OCI-LY7 (cell line): ENCODE measurements around the gene TMEM208. TPM values are rescaled to one million over a fixed set of nuclear protein-coding genes. Genes with fewer than 3 reads are reported as not detected.

Experiments used
- BruUV-seq: library from RNA; stranded (reverse); fragments of 400-500 nt; replicated peaks from 2 replicates; lab custom pipeline; 2021; lab: Mats Ljungman, UMichigan
- CTCF ChIA-PET: fragments of 300-600 bp; sonication (Branson Sonifier 250); formaldehyde crosslinking; loops from one replicate; lab custom pipeline; 2022; ENCODE audit warnings: antibody characterized with exemption; ENCODE audit not compliant: unreplicated experiment; lab: Charles Lee
- POLR2A ChIA-PET: fragments of 300-600 bp; sonication (Branson Sonifier 250); formaldehyde crosslinking; loops from one replicate; lab custom pipeline; 2022; ENCODE audit warnings: antibody characterized with exemption; lab: Charles Lee
- DNase-seq: peaks from one replicate; pipeline ENCODE4 v3.0.0-alpha.2; 2015; ENCODE audit warnings: low spot score
- H2AFZ ChIP-seq: fragments of 200-600 bp; sonication (generic), shearing (Covaris generic); 2 replicates; pipeline ENCODE4 v1.6.1; 2014; ENCODE audit warnings: mild to moderate bottlenecking, antibody characterized with exemption, low read length, moderate library complexity
- H3K27ac ChIP-seq: fragments of 200-600 bp; sonication (generic); 2 replicates; pipeline ENCODE4 v1.5.1; 2014; ENCODE audit warnings: mixed run types, low read depth, mild to moderate bottlenecking, moderate library complexity, low read length, inconsistent platforms; ENCODE audit not compliant: poor library complexity, severe bottlenecking
- H3K36me3 ChIP-seq: fragments of 200-600 bp; sonication (generic); 2 replicates; pipeline ENCODE4 v1.6.1; 2014; ENCODE audit warnings: mild to moderate bottlenecking, antibody characterized with exemption, low read length, moderate library complexity, mixed read lengths; ENCODE audit not compliant: insufficient read depth
- H3K4me1 ChIP-seq: fragments of 200-600 bp; sonication (generic); 2 replicates; pipeline ENCODE4 v1.5.1; 2014; ENCODE audit warnings: mild to moderate bottlenecking, low read length; ENCODE audit not compliant: insufficient read depth, poor library complexity, severe bottlenecking
- H3K4me2 ChIP-seq: fragments of 200-600 bp; sonication (generic); 2 replicates; pipeline ENCODE4 v1.6.1; 2014; ENCODE audit warnings: mild to moderate bottlenecking, low read length
- H3K4me3 ChIP-seq: fragments of 200-600 bp; sonication (generic); 2 replicates; pipeline ENCODE4 v1.5.1; 2014; ENCODE audit warnings: mild to moderate bottlenecking, low read depth, low read length; ENCODE audit not compliant: poor library complexity, severe bottlenecking
- H3K79me2 ChIP-seq: fragments of 200-600 bp; sonication (generic); 2 replicates; pipeline ENCODE4 v1.6.1; 2016; ENCODE audit warnings: low read depth, mild to moderate bottlenecking, low read length, moderate library complexity, mixed read lengths; ENCODE audit not compliant: insufficient read depth
- H3K9me2 ChIP-seq: fragments of 200-600 bp; sonication (generic); 2 replicates; pipeline ENCODE4 v1.6.1; 2016; ENCODE audit warnings: mild to moderate bottlenecking, low read length, mixed read lengths; ENCODE audit not compliant: insufficient read depth
- H3K9me3 ChIP-seq: fragments of 200-600 bp; sonication (generic); 2 replicates; pipeline ENCODE4 v1.6.1; 2014; ENCODE audit warnings: mild to moderate bottlenecking, mixed run types, low read length, mixed read lengths
- H4K20me1 ChIP-seq: fragments of 200-600 bp; sonication (generic); 2 replicates; pipeline ENCODE4 v1.6.1; 2014; ENCODE audit warnings: mild to moderate bottlenecking, antibody characterized with exemption, low read length, moderate library complexity, mixed read lengths; ENCODE audit not compliant: insufficient read depth
- CTCF ChIP-seq: fragments of 200-600 bp; sonication (generic); conservative IDR thresholded peaks from 2 replicates; pipeline ENCODE4 v1.5.1; 2014; ENCODE audit warnings: mild to moderate bottlenecking, antibody characterized with exemption, low read length, moderate library complexity, mixed read lengths
- EZH2phosphoT487 ChIP-seq: fragments of 200-600 bp; sonication (generic); IDR thresholded peaks from 2 replicates; pipeline ENCODE4 v1.6.1; 2018; ENCODE audit warnings: low read depth, borderline replicate concordance, mild to moderate bottlenecking, mixed run types, antibody characterized with exemption, low read length, moderate library complexity, mixed read lengths
- intact Hi-C: fragments of 100-400 bp; cut with micrococcal nuclease; formaldehyde crosslinking; loops from one replicate; pipeline ENCODE4 v1.10.0; 2022; ENCODE audit not compliant: unreplicated experiment
- total RNA-seq, 2 experiments: library from RNA; depleted of rRNA in 1 of 2; stranded (reverse); fragments of >200 nt in 1 of 2; shearing (Covaris generic) in 1 of 2; gene quantifications; 2 replicates each; pipeline ENCODE4 v1.2.3, GENCODE V29; 2014 to 2022

The TMEM208 gene
- total RNA-seq, 2 experiments from 2014 or later = 19.9 to 26.4 TPM

- intact Hi-C loops = no loop called here
- no peaks in the 10 kb centered on the region for H3K9me2 ChIP-seq
- peaks cover 21% of the 10 kb centered on the region for H3K4me1 ChIP-seq
- BruUV-seq = no TSS peak
- no peak for DNase-seq
- no peak for TF ChIP-seq CTCF
- no peak for TF ChIP-seq EZH2phosphoT487
- no peak overlapping the region for H3K4me3 ChIP-seq
- no peaks in the 10 kb centered on the region for H3K9me3 ChIP-seq
- H4K20me1 ChIP-seq = no peaks in the 10 kb centered on the region
- POLR2A ChIA-PET = no interaction called here
- no peak overlapping the region for H2AFZ ChIP-seq
- H3K36me3 ChIP-seq = peaks cover 25% of the 10 kb centered on the region; the same call in 1 of the 2 replicates
- H3K27ac ChIP-seq = no peak overlapping the region
- H3K79me2 ChIP-seq = no peaks in the 10 kb centered on the region
- no peak overlapping the region for H3K4me2 ChIP-seq
- CTCF ChIA-PET = interaction anchor here (0.6 to 1.7 kb wide), 2 partner anchors 11 to 46 kb away, joined by 3 read pairs; partner anchors contain the start of genes E2F4 and TMEM208
Observed at GRCh38 chr16:67238278-67238575, 11.3 kb downstream of the TMEM208 start.

GRCh38 chr16:67238806-67239470 is 12.0 kb downstream of the TMEM208 start:
- intact Hi-C loops = no loop called here
- H3K36me3 ChIP-seq = peaks cover 21% of the 10 kb centered on the region; the same call in 1 of the 2 replicates
- H3K79me2 ChIP-seq = no peaks in the 10 kb centered on the region
- ChIA-PET CTCF (interaction anchor here (1.7 kb wide), 1 partner anchor 12 kb away, joined by 3 read pairs; the partner anchor contains the start of gene TMEM208), POLR2A (interaction anchor here (0.5 kb wide), 1 partner anchor 169 kb away, joined by 3 read pairs; no protein-coding TSS in a partner anchor)
- no peak for DNase-seq
- H3K27ac ChIP-seq = no peak overlapping the region
- H3K9me3 ChIP-seq = no peaks in the 10 kb centered on the region
- BruUV-seq = no TSS peak
- TF ChIP-seq EZH2phosphoT487 (no peak), CTCF (no peak)
- H3K4me2 ChIP-seq = no peak overlapping the region
- no peaks in the 10 kb centered on the region for H4K20me1 ChIP-seq
- no peaks in the 10 kb centered on the region for H3K9me2 ChIP-seq
- H3K4me1 ChIP-seq = peaks cover 28% of the 10 kb centered on the region
- no peak overlapping the region for H2AFZ ChIP-seq
- H3K4me3 ChIP-seq = no peak overlapping the region

GRCh38 chr16:67240506-67240905 is 13.6 kb downstream of the TMEM208 start:
- ChIA-PET CTCF (no interaction called here), POLR2A (interaction anchor here (0.7 kb wide), 2 partner anchors 242 to 288 kb away, joined by 3 to 9 read pairs; no protein-coding TSS in a partner anchor)
- H3K9me2 ChIP-seq = no peaks in the 10 kb centered on the region
- no peaks in the 10 kb centered on the region; the same call in 1 of the 2 replicates for H3K79me2 ChIP-seq
- H3K9me3 ChIP-seq = no peaks in the 10 kb centered on the region
- peaks cover 21% of the 10 kb centered on the region; the same call in 1 of the 2 replicates for H3K36me3 ChIP-seq
- BruUV-seq = no TSS peak
- DNase-seq = no peak
- TF ChIP-seq EZH2phosphoT487 (no peak), CTCF (no peak)
- intact Hi-C loops = no loop called here
- H3K27ac ChIP-seq = no peak overlapping the region
- no peak overlapping the region for H3K4me3 ChIP-seq
- H2AFZ ChIP-seq = no peak overlapping the region
- no peaks in the 10 kb centered on the region for H4K20me1 ChIP-seq
- no peak overlapping the region for H3K4me2 ChIP-seq
- H3K4me1 ChIP-seq = peaks cover 43% of the 10 kb centered on the region
